Activated T-helper 2 cell treated with anti-CD3 and anti-CD28 coated beads, Interferon-gamma antibody, Interleukin-2, Interleukin-4, amounts not matched to agents 10 μg/mL and 5 μg/mL and 100 μg/mL, durations not matched to agents 14 hours and 24 hours and 36 hours (primary cell): ENCODE data around the gene DRGX. TPM values are rescaled to one million over a fixed set of nuclear protein-coding genes. Genes with fewer than 3 reads are reported as not detected.

Experiments used
- DNase-seq: peaks from one replicate; pipeline ENCODE4 v3.0.0; 2021; ENCODE audit warnings: low spot score
- H3K27ac Mint-ChIP-seq: one replicate; pipeline ENCODE4 v1.8.0; 2021; ENCODE audit warnings: mixed read lengths
- H3K27me3 Mint-ChIP-seq: one replicate; pipeline ENCODE4 v1.8.0; 2021; ENCODE audit warnings: low read depth, mixed read lengths
- H3K36me3 Mint-ChIP-seq: one replicate; pipeline ENCODE4 v1.8.0; 2021; ENCODE audit warnings: low read depth, mixed read lengths
- H3K4me1 Mint-ChIP-seq: one replicate; pipeline ENCODE4 v1.8.0; 2021; ENCODE audit warnings: low read depth, mixed read lengths
- H3K4me3 Mint-ChIP-seq: one replicate; pipeline ENCODE4 v1.8.0; 2021; ENCODE audit warnings: low read depth, mild to moderate bottlenecking, moderate library complexity, mixed read lengths
- H3K9me3 Mint-ChIP-seq: one replicate; pipeline ENCODE4 v1.8.0; 2021; ENCODE audit warnings: mixed read lengths
- intact Hi-C: fragments of 100-400 bp; cut with micrococcal nuclease; formaldehyde crosslinking; loops from one replicate; pipeline ENCODE4 v1.15.1; 2023
- total RNA-seq: library from RNA; stranded (reverse); gene quantifications from 2 replicates; pipeline ENCODE4 v1.2.3, GENCODE V29; 2022

The DRGX gene
- total RNA-seq, 1 donor from 2014 or later = not detected

- Mint-ChIP-seq H3K4me3 (no peak overlapping the region), H3K36me3 (peaks cover 7% of the 10 kb centered on the region), H3K27ac (no peak overlapping the region), H3K27me3 (peaks cover 3% of the 10 kb centered on the region), H3K4me1 (peaks cover 8% of the 10 kb centered on the region), H3K9me3 (peaks cover 17% of the 10 kb centered on the region)
- intact Hi-C loops = no loop called here
- DNase-seq = no peak
Measured at GRCh38 chr10:49332768-49333167, 63.1 kb downstream of the DRGX start.

GRCh38 chr10:49332333-49332732 is 63.6 kb downstream of the DRGX start:
- Mint-ChIP-seq H3K4me3 (no peak overlapping the region), H3K36me3 (peaks cover 7% of the 10 kb centered on the region), H3K27ac (no peak overlapping the region), H3K27me3 (peaks cover 3% of the 10 kb centered on the region), H3K4me1 (peaks cover 8% of the 10 kb centered on the region), H3K9me3 (peaks cover 17% of the 10 kb centered on the region)
- intact Hi-C loops = no loop called here
- DNase-seq = no peak

GRCh38 chr10:49331431-49331830 is 64.5 kb downstream of the DRGX start:
- no peak overlapping the region for H3K27ac Mint-ChIP-seq
- no peak for DNase-seq
- H3K4me3 Mint-ChIP-seq = no peak overlapping the region
- H3K36me3 Mint-ChIP-seq = peaks cover 7% of the 10 kb centered on the region
- peaks cover 3% of the 10 kb centered on the region for H3K27me3 Mint-ChIP-seq
- H3K4me1 Mint-ChIP-seq = peaks cover 8% of the 10 kb centered on the region
- H3K9me3 Mint-ChIP-seq = peaks cover 17% of the 10 kb centered on the region
- intact Hi-C loops = no loop called here

- Mint-ChIP-seq H3K9me3 (peaks cover 7% of the 10 kb centered on the region), H3K4me1 (peaks cover 1% of the 10 kb centered on the region), H3K36me3 (peaks cover under 1% of the 10 kb centered on the region), H3K4me3 (no peak overlapping the region), H3K27me3 (peaks cover 3% of the 10 kb centered on the region), H3K27ac (no peak overlapping the region)
- intact Hi-C loops = no loop called here
- no peak for DNase-seq
Measured at GRCh38 chr10:49330127-49330665, 65.7 kb downstream of the DRGX start.

GRCh38 chr10:49329146-49329505 is 66.8 kb downstream of the DRGX start:
- no peaks in the 10 kb centered on the region for H3K36me3 Mint-ChIP-seq
- H3K4me1 Mint-ChIP-seq = no peaks in the 10 kb centered on the region
- H3K4me3 Mint-ChIP-seq = no peak overlapping the region
- DNase-seq = no peak
- H3K27ac Mint-ChIP-seq = no peak overlapping the region
- H3K27me3 Mint-ChIP-seq = peaks cover 3% of the 10 kb centered on the region
- H3K9me3 Mint-ChIP-seq = no peaks in the 10 kb centered on the region
- intact Hi-C loops = no loop called here

GRCh38 chr10:49328401-49329145 is 67.3 kb downstream of the DRGX start:
- no peaks in the 10 kb centered on the region for H3K9me3 Mint-ChIP-seq
- H3K36me3 Mint-ChIP-seq = no peaks in the 10 kb centered on the region
- H3K27me3 Mint-ChIP-seq = peaks cover 3% of the 10 kb centered on the region
- H3K4me3 Mint-ChIP-seq = no peak overlapping the region
- H3K27ac Mint-ChIP-seq = no peak overlapping the region
- DNase-seq = no peak
- intact Hi-C loops = no loop called here
- H3K4me1 Mint-ChIP-seq = no peaks in the 10 kb centered on the region

GRCh38 chr10:49327036-49327813 is 68.7 kb downstream of the DRGX start:
- Mint-ChIP-seq H3K4me1 (no peaks in the 10 kb centered on the region), H3K27ac (no peak overlapping the region)
- intact Hi-C loops = no loop called here

GRCh38 chr10:49325916-49326783 is 69.7 kb downstream of the DRGX start:
- intact Hi-C loops = no loop called here
- Mint-ChIP-seq H3K4me1 (no peaks in the 10 kb centered on the region), H3K27ac (no peak overlapping the region), H3K36me3 (no peaks in the 10 kb centered on the region), H3K9me3 (no peaks in the 10 kb centered on the region), H3K4me3 (no peak overlapping the region), H3K27me3 (peaks cover 3% of the 10 kb centered on the region)
- DNase-seq = no peak

More at GRCh38 chr10:49327036-49327813, 68.7 kb downstream of the DRGX start:
- no peaks in the 10 kb centered on the region for H3K36me3 Mint-ChIP-seq
- H3K9me3 Mint-ChIP-seq = no peaks in the 10 kb centered on the region
- peaks cover 3% of the 10 kb centered on the region for H3K27me3 Mint-ChIP-seq
- no peak for DNase-seq
- H3K4me3 Mint-ChIP-seq = no peak overlapping the region

- Mint-ChIP-seq H3K27ac (no peak overlapping the region), H3K4me3 (no peak overlapping the region), H3K27me3 (peaks cover 3% of the 10 kb centered on the region), H3K9me3 (no peaks in the 10 kb centered on the region), H3K36me3 (no peaks in the 10 kb centered on the region), H3K4me1 (no peaks in the 10 kb centered on the region)
- intact Hi-C loops = no loop called here
- DNase-seq = no peak
Measured at GRCh38 chr10:49325131-49325915, 70.6 kb downstream of the DRGX start.

GRCh38 chr10:49324711-49325110 is 71.2 kb downstream of the DRGX start:
- H3K4me1 Mint-ChIP-seq = no peaks in the 10 kb centered on the region

GRCh38 chr10:49323896-49324270 is 72.0 kb downstream of the DRGX start:
- H3K4me3 Mint-ChIP-seq = no peak overlapping the region
- peaks cover 1% of the 10 kb centered on the region for H3K27me3 Mint-ChIP-seq
- no peak for DNase-seq
- H3K36me3 Mint-ChIP-seq = no peaks in the 10 kb centered on the region
- no peaks in the 10 kb centered on the region for H3K9me3 Mint-ChIP-seq
- no peak overlapping the region for H3K27ac Mint-ChIP-seq
- intact Hi-C loops = no loop called here
- no peaks in the 10 kb centered on the region for H3K4me1 Mint-ChIP-seq

More at GRCh38 chr10:49324711-49325110, 71.2 kb downstream of the DRGX start:
- Mint-ChIP-seq H3K27ac (no peak overlapping the region), H3K27me3 (peaks cover 3% of the 10 kb centered on the region), H3K4me3 (no peak overlapping the region), H3K36me3 (no peaks in the 10 kb centered on the region), H3K9me3 (no peaks in the 10 kb centered on the region)
- DNase-seq = no peak
- intact Hi-C loops = no loop called here
